ENCODE data around the gene HSD11B1L. TPM values are rescaled to one million over a fixed set of nuclear protein-coding genes. Genes with fewer than 3 reads are reported as not detected.
"Not testable (repeated sequence)": the region's sequence is repeated elsewhere in the genome, so short reads cannot be mapped to it uniquely, and the experiment has no call there.

Gene HSD11B1L
- total RNA-seq, 1 donor from 2014 or later: 7.1 TPM

DNA sequence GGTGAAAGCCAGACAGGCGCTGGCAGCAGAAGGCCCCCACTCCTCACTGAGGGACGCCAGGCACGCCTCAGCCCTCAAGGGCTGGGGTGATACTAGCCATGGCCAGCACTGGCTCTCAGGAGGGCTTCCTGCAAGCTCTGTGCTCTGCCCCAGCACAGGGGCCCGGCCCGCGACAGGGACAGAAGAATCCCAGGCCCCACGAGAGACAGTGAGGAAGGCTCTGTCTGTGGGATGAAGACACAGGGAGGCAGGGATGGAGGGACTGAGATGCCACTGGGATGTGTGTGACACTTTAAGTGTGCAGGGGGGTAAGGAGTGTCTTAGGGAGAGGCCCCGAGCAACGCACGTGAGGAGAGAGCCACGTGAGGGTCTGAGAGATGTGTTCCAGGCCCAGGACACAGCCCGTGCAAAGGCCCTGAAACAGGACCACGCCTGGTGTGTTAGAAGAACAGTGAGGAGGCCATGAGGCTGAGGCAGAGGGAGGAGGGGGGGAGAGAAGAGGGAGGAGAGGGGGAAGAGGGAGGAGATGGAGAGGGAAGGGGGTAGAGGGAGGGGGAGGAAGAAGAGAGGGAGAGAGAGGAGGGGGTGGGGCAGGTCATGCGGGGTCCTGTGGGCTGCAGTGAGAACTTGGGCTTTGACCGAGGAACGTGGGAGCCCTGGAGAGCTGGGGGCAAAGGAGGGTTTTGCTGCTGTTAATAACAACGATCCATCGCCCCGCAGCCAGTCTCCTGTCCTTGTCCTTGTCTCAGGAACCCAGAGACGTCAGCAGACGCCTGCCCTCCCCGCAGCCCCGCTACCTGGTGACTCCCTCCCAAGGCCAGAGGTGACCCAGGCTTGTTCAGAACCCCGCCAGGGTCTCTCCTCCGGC, 16.4 kb downstream of the HSD11B1L start:
- no peak for FAIRE-seq
- Histone ChIP-seq H3K4me3 (ENCODE audit: low read depth, low read length) (no peak overlapping the region), H3K36me3 (ENCODE audit: control insufficient read depth, insufficient read depth, low read length) (peaks cover 46% of the 10 kb centered on the region), H3K27me3 (ENCODE audit: control insufficient read depth, insufficient read depth, low read length) (no peaks in the 10 kb centered on the region)
- DNase-seq (ENCODE audit: low read depth): no peak
- no peak for TF ChIP-seq CTCF (IDR thresholded peaks at IDR 0.05; ENCODE audit: insufficient read depth, low read length, severe bottlenecking)

GRCh38 chr19:5697890-5698634, 17.2 kb downstream of the HSD11B1L start:
- no peaks in the 10 kb centered on the region for H3K27me3 ChIP-seq (ENCODE audit: control insufficient read depth, insufficient read depth, low read length)
- DNase-seq (ENCODE audit: low read depth) (no peak), FAIRE-seq (no peak)
- H3K36me3 ChIP-seq (ENCODE audit: control insufficient read depth, insufficient read depth, low read length): peaks cover 38% of the 10 kb centered on the region
- no peak overlapping the region for H3K4me3 ChIP-seq (ENCODE audit: low read depth, low read length)
- no peak for TF ChIP-seq CTCF (IDR thresholded peaks at IDR 0.05; ENCODE audit: insufficient read depth, low read length, severe bottlenecking)

DNA sequence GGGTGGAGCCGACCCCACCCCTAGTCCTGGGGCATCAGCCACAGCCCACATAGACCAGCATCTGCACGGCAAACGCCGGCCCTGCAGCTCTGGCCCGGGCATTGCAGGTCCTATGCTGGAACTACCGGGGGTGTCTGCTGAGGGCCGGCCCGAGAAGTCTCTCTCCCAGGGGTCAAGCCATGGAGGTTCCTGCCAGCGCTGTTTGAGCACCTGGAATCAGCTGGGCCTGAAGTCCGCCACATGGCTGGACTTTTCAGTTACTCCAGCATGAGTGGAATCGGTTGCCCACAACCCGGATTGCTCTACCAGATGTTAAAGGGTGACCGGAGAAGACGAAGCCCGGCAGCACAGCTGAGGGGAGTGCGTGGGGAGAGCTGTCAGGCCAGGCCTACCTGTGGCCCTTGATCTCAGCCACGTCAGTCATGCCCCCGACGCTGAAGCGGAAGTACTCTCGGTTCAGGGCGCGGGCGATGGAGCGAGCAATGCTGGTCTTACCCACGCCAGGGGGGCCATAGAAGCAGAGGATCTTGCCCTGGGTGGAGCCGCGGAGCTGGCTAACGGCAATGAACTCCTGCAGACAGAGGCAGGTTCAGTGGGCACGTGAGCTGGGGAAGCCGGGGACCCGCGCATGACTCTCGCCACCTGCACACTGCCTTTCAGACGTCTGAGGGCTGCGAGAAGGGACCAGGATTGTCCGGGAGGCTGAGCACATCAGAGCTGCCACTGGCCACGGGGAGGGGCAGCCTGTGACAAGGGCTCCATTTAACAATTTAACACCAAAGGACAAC, 18.0 kb downstream of the HSD11B1L start:
- Histone ChIP-seq H3K27me3 (ENCODE audit: control insufficient read depth, insufficient read depth, low read length) (no peaks in the 10 kb centered on the region), H3K36me3 (ENCODE audit: control insufficient read depth, insufficient read depth, low read length) (peaks cover 39% of the 10 kb centered on the region), H3K4me3 (ENCODE audit: low read depth, low read length) (no peak overlapping the region)
- FAIRE-seq (no peak), DNase-seq (ENCODE audit: low read depth) (no peak)
- TF ChIP-seq CTCF (IDR thresholded peaks at IDR 0.05; ENCODE audit: insufficient read depth, low read length, severe bottlenecking): no peak

- FAIRE-seq: no peak
- no peak for TF ChIP-seq CTCF (IDR thresholded peaks at IDR 0.05; ENCODE audit: insufficient read depth, low read length, severe bottlenecking)
- H3K36me3 ChIP-seq (ENCODE audit: control insufficient read depth, insufficient read depth, low read length): peaks cover 48% of the 10 kb centered on the region
Observed at GRCh38 chr19:5700455-5701092, 19.7 kb downstream of the HSD11B1L start.

DNA sequence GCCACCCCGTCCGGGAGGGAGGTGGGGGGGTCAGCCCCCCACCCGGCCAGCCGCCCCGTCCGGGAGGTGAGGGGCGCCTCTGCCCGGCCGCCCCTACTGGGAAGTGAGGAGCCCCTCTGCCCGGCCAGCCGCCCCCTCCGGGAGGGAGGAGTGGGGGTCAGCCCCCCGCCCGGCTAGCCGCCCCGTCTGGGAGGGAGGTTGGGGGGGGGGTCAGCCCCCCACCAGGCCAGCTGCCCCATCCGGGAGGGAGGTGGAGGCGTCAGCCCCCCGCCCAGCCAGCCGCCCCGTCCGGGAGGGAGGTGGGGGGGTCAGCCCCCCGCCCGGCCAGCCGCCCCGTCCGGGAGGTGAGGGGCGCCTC, 21.2 kb downstream of the HSD11B1L start:
- not testable (repeated sequence) for DNase-seq (ENCODE audit: low read depth); FAIRE-seq; H3K27me3 ChIP-seq (ENCODE audit: control insufficient read depth, insufficient read depth, low read length); H3K4me3 ChIP-seq (ENCODE audit: low read depth, low read length)
- peaks cover 40% of the 10 kb centered on the region for H3K36me3 ChIP-seq (ENCODE audit: control insufficient read depth, insufficient read depth, low read length)

More at GRCh38 chr19:5700455-5701092, 19.7 kb downstream of the HSD11B1L start:
- no peak for DNase-seq (ENCODE audit: low read depth)
- Histone ChIP-seq H3K4me3 (ENCODE audit: low read depth, low read length) (no peak overlapping the region), H3K27me3 (ENCODE audit: control insufficient read depth, insufficient read depth, low read length) (no peaks in the 10 kb centered on the region)

Data from bronchial epithelial cell (primary cell).